Activated naive CD4-positive, alpha-beta T cell treated with Interleukin-2 at 50 U/mL for 16 hours (primary cell): ENCODE measurements around the gene SINHCAF.
A peak's percentile ranks its signal among the peaks of the same experiment; 100 is the strongest.
"Not testable (repeated sequence)": the region's sequence is repeated elsewhere in the genome, so short reads cannot be mapped to it uniquely, and the experiment has no call there.

Source experiments
- DNase-seq: peaks from one replicate; pipeline ENCODE4 v3.0.0-alpha.2; 2020

Gene SINHCAF

DNA sequence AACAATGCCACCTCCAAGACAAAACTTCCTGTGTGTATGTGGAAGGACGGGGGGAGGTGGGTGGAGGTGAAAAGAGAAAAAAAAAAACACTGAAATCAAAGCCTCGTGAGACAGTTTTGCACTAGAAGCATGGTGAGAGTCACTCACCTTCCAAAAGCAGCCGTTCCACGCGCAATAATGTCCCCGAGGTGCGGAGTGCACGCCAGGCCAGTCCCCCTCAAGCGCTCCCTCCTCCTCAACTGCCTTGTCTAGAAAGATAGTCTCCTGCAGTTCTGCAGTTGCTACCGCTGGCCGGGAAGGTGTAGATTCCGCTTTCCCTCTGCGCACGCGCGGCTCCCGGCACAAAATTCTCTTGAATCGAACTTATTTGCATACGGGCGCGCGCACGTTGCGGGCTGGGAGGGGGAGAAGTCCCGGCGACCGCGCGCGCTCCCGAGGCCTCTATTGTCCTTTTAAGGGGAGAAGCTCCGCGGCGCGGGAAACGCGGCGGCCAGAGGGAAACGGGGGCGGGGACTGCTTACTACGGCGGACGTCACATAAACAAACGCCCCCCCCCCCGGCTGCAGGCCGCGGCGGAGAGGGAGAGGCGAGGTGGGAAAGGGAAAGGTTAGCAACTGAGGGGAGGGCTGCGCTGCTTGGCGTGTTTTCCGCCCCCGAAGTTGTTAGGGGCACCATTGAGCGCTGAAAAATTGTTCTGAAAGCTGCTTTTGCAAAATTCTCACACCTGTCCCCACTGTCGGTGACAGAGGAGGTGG, at the start of gene SINHCAF:
TSS of gene SINHCAF (minus strand) at position 274 of the 755 bp plus-strand sequence. CDS start 27,946 bp downstream, outside the sequence.
- DNase-seq = peak; percentile 98

DNA sequence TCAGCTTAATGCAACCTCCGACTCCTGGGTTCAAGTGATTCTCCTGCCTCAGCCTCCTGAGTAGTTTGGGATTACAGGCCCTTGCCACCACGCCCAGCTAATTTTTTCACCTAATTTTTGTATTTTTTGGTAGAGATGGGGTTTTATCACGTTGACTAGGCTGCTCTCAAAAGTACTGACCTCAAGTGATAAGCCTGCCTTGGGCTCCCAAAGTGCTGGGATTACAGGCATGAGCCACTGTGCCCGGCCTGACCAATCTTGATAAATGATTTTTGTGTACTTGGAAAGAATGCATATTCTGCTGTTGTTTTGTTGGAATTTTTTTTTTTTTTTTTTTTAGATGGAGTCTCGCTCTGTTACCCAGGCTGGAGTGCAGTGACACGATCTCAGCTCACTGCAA, 49.5 kb upstream of the SINHCAF start:
- DNase-seq = not testable (repeated sequence)

DNA sequence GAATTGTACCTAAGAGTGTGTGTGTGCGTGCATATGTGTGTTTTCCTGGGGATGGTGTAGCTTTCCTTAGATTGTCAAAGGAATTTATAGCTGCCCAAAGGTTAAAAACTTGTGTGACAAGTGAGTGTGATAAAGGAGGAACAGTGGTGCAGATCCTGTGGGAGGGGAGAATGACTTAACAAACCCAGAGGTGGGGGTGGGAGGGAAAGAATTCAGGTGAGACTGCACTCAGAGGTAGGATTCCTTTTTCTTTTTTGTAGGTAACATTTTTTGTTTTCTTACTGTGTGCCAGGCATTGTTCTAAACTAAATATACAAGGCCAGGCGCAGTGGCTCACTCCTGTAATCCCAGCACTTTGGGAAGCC, 45.3 kb upstream of the SINHCAF start:
- DNase-seq = no peak

GRCh38 chr12:31370531-31371255, 44.7 kb upstream of the SINHCAF start:
- no peak for DNase-seq

GRCh38 chr12:31369712-31370521, 44.0 kb upstream of the SINHCAF start:
- no peak for DNase-seq

- DNase-seq = no peak
These were observed 42.9 kb upstream of the SINHCAF start for GRCh38 chr12:31368666-31369361.

DNA sequence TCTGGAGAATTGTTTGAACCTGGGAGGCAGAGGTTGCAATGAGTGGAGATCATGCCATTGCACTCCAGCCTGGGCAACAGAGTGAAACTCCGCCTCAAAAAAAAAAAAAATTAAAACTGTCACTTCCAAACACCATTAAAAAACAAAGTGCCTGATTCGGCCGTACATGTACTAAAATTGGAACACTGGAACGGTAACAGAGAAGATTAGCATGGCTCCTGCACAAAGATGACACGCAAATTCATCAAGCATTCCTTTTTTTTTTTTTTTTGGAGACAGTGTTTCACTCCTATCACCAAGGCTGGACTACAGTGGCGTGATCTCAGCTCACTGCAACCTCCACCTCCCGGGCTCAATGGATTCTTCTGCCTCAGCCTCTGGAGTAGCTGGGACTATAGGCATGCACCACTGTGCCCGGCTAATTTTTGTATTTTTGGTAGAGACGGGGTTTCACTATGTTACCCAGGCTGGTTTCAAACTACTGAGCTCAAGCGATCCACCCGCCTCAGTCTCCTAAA, 40.2 kb upstream of the SINHCAF start:
- no peak for DNase-seq

DNA sequence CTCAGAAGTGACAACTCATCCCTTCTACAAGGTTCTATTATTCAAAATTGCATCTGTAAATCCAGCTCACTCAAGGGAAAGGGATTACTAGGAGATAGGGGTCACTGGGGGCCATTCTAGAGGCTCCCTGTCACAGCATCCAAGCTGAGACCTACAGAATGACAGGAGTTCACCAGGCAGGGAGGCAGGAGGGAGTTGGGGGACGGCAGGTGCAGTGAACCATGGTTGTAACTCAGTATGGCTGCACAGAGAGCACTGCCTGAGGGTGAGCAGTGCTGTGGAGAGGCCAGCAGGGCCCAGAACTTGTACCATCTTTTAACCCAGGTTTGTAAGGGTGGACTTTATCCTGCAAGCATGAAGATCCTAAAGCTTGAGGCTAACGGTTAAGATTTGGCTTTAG, 37.9 kb upstream of the SINHCAF start:
- no peak for DNase-seq

DNA sequence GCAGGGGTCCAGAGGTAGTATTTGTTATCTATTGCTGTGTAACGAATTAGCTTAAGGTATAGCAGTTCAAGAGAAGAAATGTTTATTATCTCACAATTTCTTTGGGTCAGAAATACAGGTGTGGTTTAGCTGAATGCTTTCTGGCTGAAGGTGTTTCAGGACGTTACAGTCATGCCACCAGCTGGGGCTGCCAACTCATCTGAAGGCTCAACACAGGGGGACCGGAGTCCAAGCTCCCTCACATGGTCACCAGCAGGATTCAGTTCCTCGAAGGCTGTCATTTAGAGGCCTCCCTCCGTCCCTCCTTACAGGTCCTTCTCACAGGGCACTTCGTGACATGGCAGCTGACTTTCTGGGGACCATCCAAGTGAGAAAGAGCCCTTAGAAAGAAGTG, 37.5 kb upstream of the SINHCAF start:
- no peak for DNase-seq

DNA sequence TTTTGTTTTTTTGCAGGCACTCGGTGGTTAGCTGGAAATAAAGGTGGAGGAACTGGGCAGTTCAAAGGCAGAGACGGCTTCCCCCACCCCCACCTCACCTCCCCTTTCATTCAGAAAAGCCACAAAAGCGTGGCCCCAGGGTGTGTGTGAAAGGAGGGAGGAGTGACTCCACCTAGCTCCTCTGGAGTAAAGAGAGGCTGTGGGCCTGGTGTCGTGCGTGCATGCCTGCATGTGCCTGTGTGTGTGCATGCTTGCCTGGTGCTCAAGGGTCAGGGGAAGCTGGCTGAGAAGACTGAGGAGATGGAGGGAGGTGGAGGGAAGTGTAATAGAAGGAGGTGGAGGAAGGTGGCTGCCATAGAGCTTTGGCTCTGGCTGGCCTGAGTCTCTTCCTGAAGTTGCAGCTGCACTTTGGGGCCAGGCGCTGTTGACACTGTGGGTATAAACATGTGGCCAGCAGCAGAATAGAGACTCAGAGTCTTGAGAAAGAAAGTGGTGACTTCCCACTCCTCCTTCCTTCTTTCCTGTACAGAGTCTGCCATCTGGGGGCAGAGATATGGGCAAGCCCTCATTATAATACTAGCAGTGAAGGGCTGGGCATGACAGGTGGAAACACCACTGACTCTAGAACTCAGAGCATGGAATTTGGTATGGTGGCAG, 36.9 kb upstream of the SINHCAF start:
- DNase-seq = no peak

DNA sequence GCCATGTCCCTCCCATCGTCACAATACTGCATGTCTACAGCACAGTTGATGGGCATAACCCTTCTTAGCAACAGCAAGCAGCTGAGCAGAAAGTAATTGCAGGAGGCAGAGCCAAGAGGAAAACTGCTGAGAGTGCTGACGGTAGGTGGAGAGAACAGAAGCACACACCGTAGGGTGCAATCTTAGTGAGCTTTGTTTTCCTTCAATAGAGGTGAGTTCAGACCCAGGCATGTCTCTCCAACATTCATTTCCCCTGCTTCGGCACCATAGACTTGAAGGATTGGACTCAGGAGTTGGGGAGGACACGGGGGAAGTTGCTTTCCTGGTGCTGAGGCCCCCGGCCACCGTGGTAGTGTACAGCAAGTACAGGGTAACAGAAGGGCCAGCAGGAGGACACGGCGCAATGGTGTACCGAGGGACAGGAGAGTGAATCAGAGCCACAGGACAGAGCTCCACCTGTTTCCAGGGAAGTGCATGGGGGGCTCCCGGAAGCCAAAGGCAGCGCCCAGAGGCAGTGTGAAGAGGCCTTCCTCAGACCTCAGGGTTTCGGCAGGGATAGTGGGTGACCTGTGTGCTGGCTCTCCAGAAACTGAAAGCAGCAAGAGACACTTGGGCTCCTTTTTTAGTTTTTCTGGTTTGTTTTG, 36.3 kb upstream of the SINHCAF start:
- no peak for DNase-seq

GRCh38 chr12:31361730-31362114, 35.8 kb upstream of the SINHCAF start:
- DNase-seq = no peak

- DNase-seq = no peak
These were observed 29.8 kb upstream of the SINHCAF start for GRCh38 chr12:31355747-31356107.

GRCh38 chr12:31353750-31354708, 28.1 kb upstream of the SINHCAF start:
- DNase-seq = no peak

- no peak for DNase-seq
These were observed 20.3 kb upstream of the SINHCAF start for GRCh38 chr12:31346267-31346666.

- DNase-seq = no peak
These were observed 17.2 kb upstream of the SINHCAF start for GRCh38 chr12:31343139-31343538.

- DNase-seq = no peak
These were observed 16.3 kb upstream of the SINHCAF start for GRCh38 chr12:31342286-31342685.

- DNase-seq = no peak
These were observed 14.1 kb upstream of the SINHCAF start for GRCh38 chr12:31339831-31340622.

DNA sequence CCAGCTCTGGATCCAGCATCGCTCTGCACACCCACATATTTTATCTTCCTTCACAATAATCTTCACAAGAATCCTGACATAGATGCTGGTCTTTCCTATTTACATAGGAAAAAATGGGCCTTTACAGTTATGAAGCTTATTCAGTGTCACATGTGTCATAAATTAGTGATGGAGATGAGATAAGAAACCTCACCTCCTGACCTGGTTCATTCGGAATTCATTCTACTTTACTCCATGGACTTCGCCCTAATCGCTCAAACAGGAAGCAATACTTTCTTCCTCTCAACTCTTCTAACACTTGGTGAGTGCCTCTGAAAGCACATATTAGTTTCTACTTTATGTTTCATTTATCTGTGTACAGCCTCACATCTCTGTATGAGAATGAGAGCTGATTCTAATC, 12.0 kb upstream of the SINHCAF start:
- no peak for DNase-seq

GRCh38 chr12:31331242-31331641, 5.3 kb upstream of the SINHCAF start:
- no peak for DNase-seq
